Kidney glomerular epithelial cell (primary cell): ENCODE data around the gene TSTD2.

Experiments used
- DNase-seq: peaks from one replicate; lab custom pipeline; 2025; lab: John Stamatoyannopoulos, UW

Gene TSTD2

GRCh38 chr9:97562542-97562941 lies 70.6 kb downstream of the TSTD2 start:
- DNase-seq = no peak

DNA sequence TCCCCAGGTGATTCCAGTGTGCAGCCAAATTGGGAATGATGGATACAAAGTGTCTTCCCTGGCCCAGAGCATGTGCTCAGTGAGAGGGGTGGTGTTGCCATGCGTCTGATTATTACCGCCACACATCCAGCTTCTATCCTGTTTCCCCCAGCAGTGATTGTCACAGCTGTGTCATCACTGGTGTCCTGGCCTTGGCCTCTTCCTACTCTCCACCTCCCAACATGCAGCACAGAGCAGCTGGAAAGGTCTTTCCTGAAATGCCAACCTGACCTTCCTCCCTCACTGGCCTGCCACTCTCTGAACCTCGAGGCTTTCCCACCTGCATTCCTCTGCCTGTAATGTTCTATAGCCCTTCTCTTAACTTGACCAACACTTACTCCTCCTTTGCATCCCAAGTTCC lies 71.7 kb downstream of the TSTD2 start:
- no peak for DNase-seq

DNA sequence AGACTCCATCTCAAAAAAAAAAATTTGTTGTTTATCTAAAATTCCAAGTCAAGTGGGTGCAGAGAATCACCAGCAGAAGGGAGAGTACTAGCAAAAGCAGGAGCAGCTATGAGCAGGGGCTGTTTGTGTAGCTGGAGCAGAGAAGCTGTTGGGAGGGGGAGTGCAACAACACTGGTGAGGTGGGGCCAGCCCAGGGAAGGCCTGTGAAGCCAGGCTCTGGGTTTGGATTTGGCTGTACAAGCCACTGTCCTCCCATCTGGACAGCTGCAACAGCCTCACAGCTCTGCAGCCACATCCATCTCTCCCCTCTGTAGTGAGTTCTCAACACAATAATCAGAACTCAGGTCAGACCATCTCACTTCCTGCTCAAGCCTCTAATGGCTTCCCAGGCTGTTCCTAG lies 72.3 kb downstream of the TSTD2 start:
- DNase-seq = no peak

- DNase-seq = no peak
These were observed 73.0 kb downstream of the TSTD2 start for GRCh38 chr9:97560154-97560553.

GRCh38 chr9:97559111-97559514 lies 74.1 kb downstream of the TSTD2 start:
- peak; percentile 4 for DNase-seq

DNA sequence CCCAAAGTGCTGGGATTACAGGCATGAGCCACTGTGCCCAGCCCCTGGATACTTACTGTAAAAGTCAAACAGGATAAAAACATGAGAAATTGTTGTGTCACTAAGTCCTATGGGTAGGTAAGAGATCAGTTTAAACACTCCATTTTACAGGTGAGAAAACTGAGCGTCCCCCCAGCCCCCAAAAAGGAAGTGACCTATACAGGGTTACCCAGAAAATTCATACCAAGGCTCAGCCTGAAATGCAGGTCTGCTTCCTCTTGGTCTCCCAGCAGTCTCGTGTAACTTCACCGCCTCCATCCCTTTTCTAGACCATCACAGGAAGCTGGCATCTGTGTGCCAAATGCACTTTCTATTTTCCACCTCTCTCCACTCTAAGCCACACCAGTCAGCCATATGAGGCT lies 74.5 kb downstream of the TSTD2 start:
- DNase-seq = no peak

DNA sequence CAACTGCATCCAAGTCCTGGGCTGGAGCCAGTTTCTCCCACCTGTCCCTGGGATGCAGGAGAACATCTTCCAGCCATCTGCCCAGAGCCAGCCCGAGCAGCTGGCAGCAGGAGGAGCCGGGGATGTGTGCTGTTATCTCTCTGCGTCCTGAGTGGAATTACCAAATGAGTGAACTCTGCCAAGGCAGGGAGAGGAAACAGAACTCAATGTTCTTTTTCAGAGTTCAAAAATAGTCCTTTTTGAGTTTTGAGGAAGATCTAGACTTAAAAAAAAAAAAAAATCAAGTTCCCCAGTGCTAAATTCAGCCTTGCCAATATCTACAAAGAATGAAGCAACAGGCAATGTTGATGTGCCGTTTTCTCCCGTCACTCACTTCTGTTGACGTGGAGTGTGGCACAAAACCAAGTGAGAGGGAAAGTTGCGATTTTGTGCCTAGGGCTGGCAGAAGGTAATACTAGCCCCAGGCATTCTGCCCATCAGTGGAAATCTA lies 75.5 kb downstream of the TSTD2 start:
- DNase-seq = no peak

GRCh38 chr9:97556721-97557605 lies 76.2 kb downstream of the TSTD2 start:
- no peak for DNase-seq

- DNase-seq = no peak
These were observed 77.0 kb downstream of the TSTD2 start for GRCh38 chr9:97556036-97556720.

DNA sequence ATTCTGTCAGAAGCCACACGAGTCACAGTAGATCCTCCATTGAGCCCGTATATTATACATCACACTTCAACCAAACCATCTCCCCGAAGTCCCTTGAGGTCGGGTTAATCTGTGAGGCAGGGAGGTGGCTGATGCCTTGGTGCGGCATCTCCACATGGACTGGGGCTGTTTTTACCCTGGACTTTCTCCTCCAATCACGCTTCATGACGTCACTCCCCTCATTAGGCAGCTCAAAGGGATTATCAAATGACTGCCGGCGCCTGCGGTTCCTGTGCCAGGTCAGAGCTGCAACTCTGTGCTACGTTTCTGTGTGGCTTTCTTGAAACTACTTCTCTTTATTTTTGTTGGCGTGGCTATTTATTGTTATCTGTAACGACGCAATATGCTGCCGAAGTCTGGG lies 78.0 kb downstream of the TSTD2 start:
- no peak for DNase-seq

DNA sequence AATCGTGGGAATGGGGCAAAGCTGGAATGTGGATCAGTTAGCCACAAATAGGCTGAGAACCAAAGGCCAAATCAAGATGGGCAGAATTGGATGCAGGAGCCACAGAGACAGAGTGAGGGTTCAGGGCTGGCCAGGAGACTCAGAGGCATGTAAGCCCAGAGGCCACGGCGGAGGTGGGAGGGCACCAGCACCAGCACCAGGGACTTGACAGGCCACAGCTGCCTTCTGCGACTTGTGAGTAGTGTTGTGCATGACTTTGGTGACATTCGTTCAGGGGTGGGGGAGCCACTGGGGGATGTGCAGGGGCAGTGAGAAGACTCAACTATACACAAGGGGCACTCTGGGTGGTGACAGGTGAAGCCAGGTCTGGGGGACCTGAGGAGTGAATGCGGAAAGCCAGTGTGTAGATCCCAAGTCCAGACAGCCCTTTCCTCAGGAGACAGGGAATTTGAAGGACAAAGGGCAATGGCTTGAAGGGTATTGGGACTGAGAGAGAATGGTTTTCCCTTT lies 78.5 kb downstream of the TSTD2 start:
- DNase-seq = no peak

DNA sequence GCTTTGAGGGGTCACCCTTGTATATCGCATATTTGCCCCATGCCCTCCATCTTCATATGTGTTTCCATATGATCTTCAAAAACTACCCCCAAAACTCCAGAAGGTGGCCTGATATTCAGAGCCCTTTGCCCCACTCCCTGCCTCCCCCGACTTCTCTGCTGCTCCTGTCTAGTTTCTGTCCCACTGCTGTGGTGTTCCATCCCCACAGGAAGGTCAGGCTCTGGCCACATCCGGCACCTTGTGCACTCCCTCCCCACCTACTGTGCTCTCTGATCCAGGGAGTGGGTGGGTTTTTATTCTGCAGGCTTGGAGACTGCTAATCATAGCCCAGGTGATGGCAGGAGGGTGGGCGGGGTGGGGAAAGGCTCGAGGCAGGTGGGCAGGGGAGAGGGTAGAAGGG lies 79.3 kb downstream of the TSTD2 start:
- no peak for DNase-seq

- no peak for DNase-seq
These were observed 80.0 kb downstream of the TSTD2 start for GRCh38 chr9:97553141-97553540.

DNA sequence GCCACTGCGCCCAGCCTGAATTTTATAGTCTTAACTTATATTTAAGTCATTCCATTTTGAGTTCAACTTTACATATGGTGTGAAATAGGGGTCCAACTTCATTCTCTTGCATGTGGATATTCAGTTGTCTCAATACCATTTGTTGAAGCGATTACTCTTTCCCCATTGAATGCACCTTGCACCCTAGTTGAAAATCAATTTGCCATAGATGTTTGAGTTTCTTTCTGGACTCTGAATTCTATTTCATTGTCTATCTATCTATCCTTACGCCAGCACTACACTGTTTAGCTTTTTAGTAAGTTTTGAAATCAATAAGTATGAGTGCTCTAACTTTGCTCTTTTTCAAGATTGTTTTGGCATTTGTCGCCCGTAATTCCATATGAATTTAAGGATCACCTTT lies 81.9 kb downstream of the TSTD2 start:
- no peak for DNase-seq

GRCh38 chr9:97550386-97550785 lies 82.8 kb downstream of the TSTD2 start:
- no peak for DNase-seq
